ENCODE results near the gene PCNT. TPM values are rescaled to one million over a fixed set of nuclear protein-coding genes. Genes with fewer than 3 reads are reported as not detected.
"Not testable (repeated sequence)": the region's sequence is repeated elsewhere in the genome, so short reads cannot be mapped to it uniquely, and the experiment has no call there.

Gene PCNT
- polyA plus RNA-seq, 1 donor: 17.9 TPM

- H3K9me3 ChIP-seq (ENCODE audit: control insufficient read depth, low read depth, low read length): no peaks in the 10 kb centered on the region
Observed at GRCh38 chr21:46304955-46305354, 19.0 kb upstream of the PCNT start.

GRCh38 chr21:46307625-46308024 lies 16.3 kb upstream of the PCNT start:
- no peak for DNase-seq
- no CpG with 5 or more reads among the region's 2 CpGs for WGBS (ENCODE audit: insufficient coverage, low lambda C conversion rate)
- no peak overlapping the region for H3K27ac ChIP-seq (ENCODE audit: low read length)
- no peaks in the 10 kb centered on the region for H3K4me1 ChIP-seq (ENCODE audit: control insufficient read depth, insufficient read depth, low read length)
- no peaks in the 10 kb centered on the region for H3K27me3 ChIP-seq (ENCODE audit: control insufficient read depth, insufficient read depth, low read length)
- no peak overlapping the region for H3K4me3 ChIP-seq (ENCODE audit: low read length)
- H3K9me3 ChIP-seq (ENCODE audit: control insufficient read depth, low read depth, low read length): no peaks in the 10 kb centered on the region
- peaks cover 13% of the 10 kb centered on the region for H3K36me3 ChIP-seq (ENCODE audit: control insufficient read depth, insufficient read depth, low read length)

More at GRCh38 chr21:46304955-46305354, 19.0 kb upstream of the PCNT start:
- Histone ChIP-seq H3K4me3 (ENCODE audit: low read length) (no peak overlapping the region), H3K27me3 (ENCODE audit: control insufficient read depth, insufficient read depth, low read length) (no peaks in the 10 kb centered on the region), H3K4me1 (ENCODE audit: control insufficient read depth, insufficient read depth, low read length) (no peaks in the 10 kb centered on the region), H3K36me3 (ENCODE audit: control insufficient read depth, insufficient read depth, low read length) (peaks cover 16% of the 10 kb centered on the region), H3K27ac (ENCODE audit: low read length) (no peak overlapping the region)
- WGBS (ENCODE audit: insufficient coverage, low lambda C conversion rate): 40% methylated on average over 1 of the region's 11 CpGs
- peak; percentile 38 to 75 for DNase-seq

- no peaks in the 10 kb centered on the region for H3K4me1 ChIP-seq (ENCODE audit: control insufficient read depth, insufficient read depth, low read length)
- DNase-seq: no peak
- no peak overlapping the region for H3K4me3 ChIP-seq (ENCODE audit: low read length)
- peaks cover 13% of the 10 kb centered on the region for H3K36me3 ChIP-seq (ENCODE audit: control insufficient read depth, insufficient read depth, low read length)
- no peaks in the 10 kb centered on the region for H3K27me3 ChIP-seq (ENCODE audit: control insufficient read depth, insufficient read depth, low read length)
- H3K27ac ChIP-seq (ENCODE audit: low read length): no peak overlapping the region
- no peaks in the 10 kb centered on the region for H3K9me3 ChIP-seq (ENCODE audit: control insufficient read depth, low read depth, low read length)
- WGBS (ENCODE audit: insufficient coverage, low lambda C conversion rate): no CpG with 5 or more reads among the region's 2 CpGs
Observed at GRCh38 chr21:46308431-46308830, 15.5 kb upstream of the PCNT start.

- no CpG with 5 or more reads among the region's 8 CpGs for WGBS (ENCODE audit: insufficient coverage, low lambda C conversion rate)
- H3K4me1 ChIP-seq (ENCODE audit: control insufficient read depth, insufficient read depth, low read length); H3K4me3 ChIP-seq (ENCODE audit: low read length); DNase-seq; H3K27ac ChIP-seq (ENCODE audit: low read length); H3K27me3 ChIP-seq (ENCODE audit: control insufficient read depth, insufficient read depth, low read length); H3K9me3 ChIP-seq (ENCODE audit: control insufficient read depth, low read depth, low read length): not testable (repeated sequence)
- peaks cover 14% of the 10 kb centered on the region for H3K36me3 ChIP-seq (ENCODE audit: control insufficient read depth, insufficient read depth, low read length)
Observed at GRCh38 chr21:46310260-46310659, 13.7 kb upstream of the PCNT start.

- Histone ChIP-seq H3K4me1 (ENCODE audit: control insufficient read depth, insufficient read depth, low read length) (no peaks in the 10 kb centered on the region), H3K27me3 (ENCODE audit: control insufficient read depth, insufficient read depth, low read length) (no peaks in the 10 kb centered on the region), H3K4me3 (ENCODE audit: low read length) (no peak overlapping the region), H3K36me3 (ENCODE audit: control insufficient read depth, insufficient read depth, low read length) (peaks cover 19% of the 10 kb centered on the region), H3K9me3 (ENCODE audit: control insufficient read depth, low read depth, low read length) (no peaks in the 10 kb centered on the region), H3K27ac (ENCODE audit: low read length) (no peak overlapping the region)
- no peak for DNase-seq
Observed at GRCh38 chr21:46311568-46311967, 12.4 kb upstream of the PCNT start.

- no peaks in the 10 kb centered on the region for H3K27me3 ChIP-seq (ENCODE audit: control insufficient read depth, insufficient read depth, low read length)
Observed at GRCh38 chr21:46312949-46313348, 11.0 kb upstream of the PCNT start.

GRCh38 chr21:46314441-46315020 lies 9.4 kb upstream of the PCNT start:
- no peaks in the 10 kb centered on the region for H3K27me3 ChIP-seq (ENCODE audit: control insufficient read depth, insufficient read depth, low read length)
- H3K9me3 ChIP-seq (ENCODE audit: control insufficient read depth, low read depth, low read length): no peaks in the 10 kb centered on the region
- no peak overlapping the region for H3K4me3 ChIP-seq (ENCODE audit: low read length)
- no peak for DNase-seq
- peaks cover 19% of the 10 kb centered on the region for H3K36me3 ChIP-seq (ENCODE audit: control insufficient read depth, insufficient read depth, low read length)
- peaks cover 12% of the 10 kb centered on the region for H3K4me1 ChIP-seq (ENCODE audit: control insufficient read depth, insufficient read depth, low read length)
- no peak overlapping the region for H3K27ac ChIP-seq (ENCODE audit: low read length)
- no CpG with 5 or more reads among the region's 22 CpGs for WGBS (ENCODE audit: insufficient coverage, low lambda C conversion rate)

More at GRCh38 chr21:46312949-46313348, 11.0 kb upstream of the PCNT start:
- WGBS (ENCODE audit: insufficient coverage, low lambda C conversion rate): 93% methylated on average over 2 of the region's 5 CpGs
- peaks cover 5% of the 10 kb centered on the region for H3K4me1 ChIP-seq (ENCODE audit: control insufficient read depth, insufficient read depth, low read length)
- H3K9me3 ChIP-seq (ENCODE audit: control insufficient read depth, low read depth, low read length): no peaks in the 10 kb centered on the region
- peaks cover 19% of the 10 kb centered on the region for H3K36me3 ChIP-seq (ENCODE audit: control insufficient read depth, insufficient read depth, low read length)
- DNase-seq: no peak
- H3K27ac ChIP-seq (ENCODE audit: low read length): no peak overlapping the region
- no peak overlapping the region for H3K4me3 ChIP-seq (ENCODE audit: low read length)

GRCh38 chr21:46316708-46317324 lies 7.1 kb upstream of the PCNT start:
- WGBS (ENCODE audit: insufficient coverage, low lambda C conversion rate): no CpG with 5 or more reads among the region's 14 CpGs
- DNase-seq: no peak
- Histone ChIP-seq H3K4me1 (ENCODE audit: control insufficient read depth, insufficient read depth, low read length) (peaks cover 17% of the 10 kb centered on the region), H3K9me3 (ENCODE audit: control insufficient read depth, low read depth, low read length) (no peaks in the 10 kb centered on the region), H3K36me3 (ENCODE audit: control insufficient read depth, insufficient read depth, low read length) (peaks cover 14% of the 10 kb centered on the region), H3K27ac (ENCODE audit: low read length) (no peak overlapping the region), H3K27me3 (ENCODE audit: control insufficient read depth, insufficient read depth, low read length) (no peaks in the 10 kb centered on the region), H3K4me3 (ENCODE audit: low read length) (no peak overlapping the region)

- Histone ChIP-seq H3K4me1 (ENCODE audit: control insufficient read depth, insufficient read depth, low read length) (peaks cover 20% of the 10 kb centered on the region), H3K36me3 (ENCODE audit: control insufficient read depth, insufficient read depth, low read length) (peaks cover 14% of the 10 kb centered on the region), H3K4me3 (ENCODE audit: low read length) (no peak overlapping the region), H3K27me3 (ENCODE audit: control insufficient read depth, insufficient read depth, low read length) (no peaks in the 10 kb centered on the region), H3K27ac (ENCODE audit: low read length) (no peak overlapping the region), H3K9me3 (ENCODE audit: control insufficient read depth, low read depth, low read length) (no peaks in the 10 kb centered on the region)
- no CpG with 5 or more reads among the region's 20 CpGs for WGBS (ENCODE audit: insufficient coverage, low lambda C conversion rate)
- DNase-seq: peak; percentile 89 to 90
Observed at GRCh38 chr21:46317710-46318463, 6.1 kb upstream of the PCNT start.

- no peak for DNase-seq
- peak overlapping the region; percentile 11 for H3K27ac ChIP-seq (ENCODE audit: low read length)
- no CpG with 5 or more reads among the region's 4 CpGs for WGBS (ENCODE audit: insufficient coverage, low lambda C conversion rate)
Observed at GRCh38 chr21:46318464-46318845, 5.5 kb upstream of the PCNT start.

More at GRCh38 chr21:46318464-46318845, 5.5 kb upstream of the PCNT start:
- Histone ChIP-seq H3K9me3 (ENCODE audit: control insufficient read depth, low read depth, low read length) (no peaks in the 10 kb centered on the region), H3K36me3 (ENCODE audit: control insufficient read depth, insufficient read depth, low read length) (peaks cover 14% of the 10 kb centered on the region), H3K4me1 (ENCODE audit: control insufficient read depth, insufficient read depth, low read length) (peaks cover 20% of the 10 kb centered on the region), H3K27me3 (ENCODE audit: control insufficient read depth, insufficient read depth, low read length) (no peaks in the 10 kb centered on the region), H3K4me3 (ENCODE audit: low read length) (no peak overlapping the region)
